A549 (cell line): Measurements from ENCODE around the gene PRR3. TPM values are rescaled to one million over a fixed set of nuclear protein-coding genes. Genes with fewer than 3 reads are reported as not detected.

Experiments
- ATAC-seq, 2 experiments: fragments of 200-7000 bp in 1 of 2; fragments of >200 bp in 1 of 2; cut with Nextera tagmentation in 1 of 2; cut with Tn5 transposase in 1 of 2; 3 replicates each; pipeline versions ENCODE4 v1.8.0 to v1.9.1; 2018 to 2020; ENCODE audit warnings: mild to moderate bottlenecking in 1 of 2, moderate library complexity in 1 of 2
- CTCF ChIA-PET: fragments of 300-600 bp; sonication (Branson Sonifier 250); formaldehyde crosslinking; extraction: SDS; loops from one replicate; lab custom pipeline; 2021; ENCODE audit warnings: antibody characterized with exemption, inconsistent platforms; lab: Yijun Ruan, JAX
- POLR2A ChIA-PET: fragments of 350-600 bp; formaldehyde crosslinking; extraction: SDS; loops from one replicate; lab custom pipeline; 2021; ENCODE audit warnings: antibody characterized with exemption, inconsistent platforms; lab: Yijun Ruan, JAX
- DNase-seq, 2 experiments: peaks; one replicate each; pipeline versions ENCODE4 v3.0.0 to v3.0.0-alpha.2; 2011 to 2016; ENCODE audit warnings: low read depth in 1 of 2, low spot score in 1 of 2
- FAIRE-seq: peaks from 2 replicates; lab custom pipeline; 2011; peaks lifted over from hg19 to GRCh38; lab: Jason Lieb, UNC
- H3K27ac ChIP-seq, 2 experiments: fragments of >200 bp; sonication (Bioruptor Twin); formaldehyde crosslinking; 3 replicates each; pipeline ENCODE4 v1.5.1; 2016 to 2017
- H3K4me1 ChIP-seq: fragments of >200 bp; sonication (Bioruptor Twin); formaldehyde crosslinking; 3 replicates; pipeline ENCODE4 v1.6.1; 2016
- H3K4me2 ChIP-seq: fragments of >200 bp; sonication (Bioruptor Twin); formaldehyde crosslinking; 3 replicates; pipeline ENCODE4 v1.6.1; 2016
- H3K4me3 ChIP-seq: fragments of >200 bp; sonication (Bioruptor Twin); formaldehyde crosslinking; 3 replicates; pipeline ENCODE4 v1.5.1; 2016
- H3K9me3 ChIP-seq: fragments of >200 bp; sonication (Bioruptor Twin); formaldehyde crosslinking; 3 replicates; pipeline ENCODE4 v1.6.1; 2016
- BCL3 ChIP-seq: fragments of >200 bp; sonication (Bioruptor Twin); formaldehyde crosslinking; IDR thresholded peaks from 3 replicates; pipeline ENCODE4 v1.6.1; 2016
- BHLHE40 ChIP-seq: IDR thresholded peaks from 2 replicates; pipeline ENCODE4 v1.6.1; 2012; ENCODE audit warnings: low read depth, low read length, inconsistent platforms
- CBX2 ChIP-seq: fragments of 200-600 bp; sonication (generic); IDR thresholded peaks from 2 replicates; pipeline ENCODE4 v1.6.1; 2016; ENCODE audit warnings: low read depth, mild to moderate bottlenecking, borderline replicate concordance
- CHD4 ChIP-seq: fragments of 200-600 bp; sonication (generic); IDR thresholded peaks from 2 replicates; pipeline ENCODE4 v1.6.1; 2016; ENCODE audit warnings: antibody characterized with exemption, mild to moderate bottlenecking, borderline replicate concordance
- CTCF ChIP-seq: fragments of >200 bp; sonication (Bioruptor Twin); formaldehyde crosslinking; IDR thresholded peaks from 3 replicates; pipeline ENCODE4 v1.5.1; 2016
- EHF ChIP-seq: fragments of 250-450 bp; sonication (Bioruptor Pico); IDR thresholded peaks from 2 replicates; pipeline ENCODE4 v1.5.0; 2020; ENCODE audit warnings: mild to moderate bottlenecking
- EHMT2 ChIP-seq: fragments of 200-600 bp; sonication (generic); IDR thresholded peaks from 2 replicates; pipeline ENCODE4 v1.6.1; 2016; ENCODE audit warnings: antibody characterized with exemption, low read depth, mild to moderate bottlenecking, moderate library complexity
- ELK1 ChIP-seq: fragments of 150-350 bp; IDR thresholded peaks from 2 replicates; pipeline ENCODE4 v1.6.1; 2014; ENCODE audit warnings: low read depth, mild to moderate bottlenecking, low read length
- EP300 ChIP-seq, 2 experiments: fragments of >200 bp; sonication (Bioruptor Twin); formaldehyde crosslinking; IDR thresholded peaks; 2 replicates in 1 of 2; 3 replicates in 1 of 2; pipeline ENCODE4 v1.6.1; 2016 to 2017
- ESRRA ChIP-seq: fragments of 150-350 bp; IDR thresholded peaks from 2 replicates; pipeline ENCODE4 v1.6.1; 2014; ENCODE audit warnings: mild to moderate bottlenecking, low read length, borderline replicate concordance
- HOXA7 ChIP-seq: fragments of 250-450 bp; sonication (Bioruptor Pico); IDR thresholded peaks from 2 replicates; pipeline ENCODE4 v1.5.0; 2020; ENCODE audit warnings: mild to moderate bottlenecking, moderate library complexity
- HOXB5 ChIP-seq: fragments of 250-450 bp; sonication (Bioruptor Pico); IDR thresholded peaks from 2 replicates; pipeline ENCODE4 v1.5.0; 2020; ENCODE audit warnings: mild to moderate bottlenecking, moderate library complexity
- JUN ChIP-seq, 2 experiments: fragments of >200 bp; sonication (Bioruptor Twin); formaldehyde crosslinking; IDR thresholded peaks; 2 replicates in 1 of 2; 3 replicates in 1 of 2; pipeline ENCODE4 v1.6.1; 2016 to 2017
- PBX3 ChIP-seq: IDR thresholded peaks from 2 replicates; pipeline ENCODE4 v1.6.1; 2012
- POLR2A ChIP-seq: IDR thresholded peaks from 2 replicates; pipeline ENCODE4 v1.6.1; 2012; ENCODE audit warnings: mild to moderate bottlenecking, low read length
- POLR2AphosphoS2 ChIP-seq: conservative IDR thresholded peaks from 2 replicates; pipeline ENCODE4 v1.6.1; 2012; ENCODE audit warnings: low read length, improper control_type of control experiment, inconsistent platforms
- RAD21 ChIP-seq, 2 experiments: fragments of >200 bp in 1 of 2; sonication (Bioruptor Twin) in 1 of 2; formaldehyde crosslinking in 1 of 2; IDR thresholded peaks in 1 of 2; conservative IDR thresholded peaks in 1 of 2; 2 replicates in 1 of 2; 3 replicates in 1 of 2; pipeline ENCODE4 v1.6.1; 2012 to 2018; ENCODE audit warnings: inconsistent platforms in 1 of 2
- RCOR1 ChIP-seq: fragments of 150-350 bp; IDR thresholded peaks from 2 replicates; pipeline ENCODE4 v1.6.1; 2014; ENCODE audit warnings: antibody characterized with exemption, low read length, low read depth
- REST ChIP-seq: fragments of 200-600 bp; sonication (generic); IDR thresholded peaks from 2 replicates; pipeline ENCODE4 v1.6.1; 2016; ENCODE audit warnings: antibody characterized with exemption, mild to moderate bottlenecking, moderate library complexity
- SREBF2 ChIP-seq: fragments of 450-650 bp; IDR thresholded peaks from 2 replicates; pipeline ENCODE4 v1.6.1; 2014; ENCODE audit warnings: mild to moderate bottlenecking, moderate library complexity
- ZC3H11A ChIP-seq: fragments of 450-650 bp; IDR thresholded peaks from 2 replicates; pipeline ENCODE4 v1.6.1; 2014; ENCODE audit warnings: antibody characterized with exemption, mild to moderate bottlenecking
- ZSCAN20 ChIP-seq: fragments of 250-450 bp; sonication (Bioruptor Pico); IDR thresholded peaks from 2 replicates; pipeline ENCODE4 v1.8.0; 2022; ENCODE audit warnings: mild to moderate bottlenecking, moderate library complexity
- WGBS: methylation state at CpG from one replicate; pipeline ENCODE4 v1.1.6; 2017; ENCODE audit errors: missing lambda C conversion rate; 5-methylcytosine and 5-hydroxymethylcytosine counted together
- polyA plus RNA-seq, 4 experiments: library from polyadenylated mRNA; depleted of rRNA in 3 of 4; stranded (reverse); fragments of >200 nt; fragmentation: RNase III in 1 of 4; extraction: RNeasy Plus Mini Kit Qiagen cat#74134 plus additional on column Dnase treatment in 1 of 4; gene quantifications; 2 replicates in 3 of 4; 3 replicates in 1 of 4; pipeline ENCODE4 v1.2.3, GENCODE V29; 2011 to 2017

Gene PRR3
- polyA plus RNA-seq, 2 of the 4 experiments (the other 2 are of a cell fraction) = 13.8 to 24.1 TPM

GRCh38 chr6:30601815-30602641 lies 44.9 kb downstream of the PRR3 start:
- POLR2A ChIA-PET = interaction anchor here (0.5 to 2.0 kb wide), 2 partner anchors 11 to 65 kb away, joined by 5 to 9 read pairs; no protein-coding TSS in a partner anchor
- Histone ChIP-seq H3K27ac (no peak overlapping the region), H3K4me1 (no peaks in the 10 kb centered on the region), H3K9me3 (no peaks in the 10 kb centered on the region), H3K4me2 (no peak overlapping the region), H3K4me3 (no peak overlapping the region)
- ATAC-seq (no peak), FAIRE-seq (no peak), DNase-seq (no peak)
- CTCF ChIA-PET = interaction anchor here (1.6 kb wide), 1 partner anchor 57 kb away, joined by 4 read pairs; no protein-coding TSS in a partner anchor
- no peak for TF ChIP-seq PBX3
- WGBS = 90% methylated on average over 17 of the region's 39 CpGs

GRCh38 chr6:30603961-30604360 lies 46.9 kb downstream of the PRR3 start:
- Histone ChIP-seq H3K4me2 (no peak overlapping the region), H3K4me3 (no peak overlapping the region), H3K9me3 (no peaks in the 10 kb centered on the region), H3K4me1 (no peaks in the 10 kb centered on the region), H3K27ac (no peak overlapping the region)
- no peak for TF ChIP-seq CTCF
- no peak for TF ChIP-seq JUN (IDR thresholded peaks at IDR 0.05)
- TF ChIP-seq ZSCAN20 (CRISPR knock-in tag) = no peak
- no peak for TF ChIP-seq POLR2AphosphoS2
- no peak for TF ChIP-seq PBX3
- TF ChIP-seq EHMT2 = no peak
- no peak for TF ChIP-seq RCOR1
- TF ChIP-seq SREBF2 = no peak
- TF ChIP-seq POLR2A = no peak
- TF ChIP-seq CBX2 = no peak
- TF ChIP-seq HOXA7 (CRISPR knock-in tag) = no peak
- no peak for TF ChIP-seq CHD4
- TF ChIP-seq EHF (CRISPR knock-in tag) = no peak
- TF ChIP-seq BHLHE40 = no peak
- no peak for TF ChIP-seq RAD21 (conservative IDR thresholded peaks at IDR 0.05 in 1 of 2, IDR thresholded peaks at IDR 0.05 in 1 of 2)
- CTCF ChIA-PET = interaction anchor here (1.5 to 2.2 kb wide), 2 partner anchors 9 to 17 kb away, joined by 5 to 6 read pairs; no protein-coding TSS in a partner anchor
- whole genome bisulfite sequencing = 95% methylated on average over 13 of the region's 13 CpGs
- DNase-seq (no peak), FAIRE-seq (no peak), ATAC-seq (no peak)
- POLR2A ChIA-PET = no interaction called here

GRCh38 chr6:30610065-30610464 lies 53.0 kb downstream of the PRR3 start:
- 77% methylated on average over 4 of the region's 4 CpGs for WGBS
- DNase-seq = no peak
- no peak overlapping the region for H3K4me3 ChIP-seq
- no peak overlapping the region for H3K27ac ChIP-seq
- no peak for FAIRE-seq
- H3K4me1 ChIP-seq = peaks cover 33% of the 10 kb centered on the region
- ChIA-PET CTCF (interaction anchor here (1.3 to 1.9 kb wide), 4 partner anchors 12 to 128 kb away, joined by 4 to 5 read pairs (median 4); no protein-coding TSS in a partner anchor), POLR2A (no interaction called here)
- H3K9me3 ChIP-seq = no peaks in the 10 kb centered on the region
- ATAC-seq = no peak
- no peak overlapping the region for H3K4me2 ChIP-seq
- TF ChIP-seq REST = no peak
- no peak for TF ChIP-seq EP300 (IDR thresholded peaks at IDR 0.05)
- no peak for TF ChIP-seq HOXB5 (CRISPR knock-in tag)
- TF ChIP-seq EHF (CRISPR knock-in tag) = no peak
- no peak for TF ChIP-seq ELK1
- no peak for TF ChIP-seq ZSCAN20 (CRISPR knock-in tag)
- TF ChIP-seq BCL3 = no peak
- TF ChIP-seq CHD4 = no peak
- TF ChIP-seq ESRRA = no peak
- TF ChIP-seq ZC3H11A = no peak
- TF ChIP-seq SREBF2 = no peak
